HG03095 (cell line): Measurements from ENCODE around the gene KRTAP26-1.

ENCODE experiments used
- ATAC-seq: cut with Tn5 transposase; IDR thresholded peaks from one replicate; pipeline ENCODE4 v1.9.1; 2021; ENCODE audit warnings: moderate library complexity; ENCODE audit not compliant: unreplicated experiment

KRTAP26-1 gene, protein sequence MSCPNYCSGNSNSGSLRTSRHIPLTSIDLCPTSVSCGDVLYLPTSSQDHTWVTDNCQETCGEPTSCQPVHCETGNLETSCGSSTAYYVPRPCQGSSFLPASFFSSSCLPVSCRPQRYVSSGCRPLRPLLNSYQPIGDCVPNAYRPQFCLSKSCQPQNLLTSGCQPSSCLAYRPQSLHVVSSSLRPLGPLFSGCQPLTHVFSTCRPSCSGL

DNA sequence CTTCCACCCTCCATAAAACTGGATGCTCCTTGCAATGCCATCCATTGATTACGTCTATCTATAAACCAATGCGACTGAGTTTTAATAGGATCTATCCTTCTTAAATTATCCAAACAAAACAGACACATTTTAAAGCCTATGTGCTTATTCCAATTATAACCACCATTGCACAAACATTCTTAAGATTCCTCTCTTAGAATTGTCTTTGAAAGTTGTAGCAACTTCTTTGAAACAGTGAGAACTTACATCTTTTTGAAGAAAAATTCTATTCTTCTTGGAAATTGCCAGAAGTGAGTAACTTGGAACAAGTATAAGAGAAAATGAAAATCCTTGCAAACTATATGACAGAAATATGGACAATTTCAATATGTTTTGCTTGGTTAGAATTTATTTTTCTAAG is at the start of gene KRTAP26-1:
KRTAP26-1 (minus strand) TSS at position 101 of the 400 bp plus-strand sequence. CDS start 280 bp downstream, outside the sequence.
- no peak for ATAC-seq

DNA sequence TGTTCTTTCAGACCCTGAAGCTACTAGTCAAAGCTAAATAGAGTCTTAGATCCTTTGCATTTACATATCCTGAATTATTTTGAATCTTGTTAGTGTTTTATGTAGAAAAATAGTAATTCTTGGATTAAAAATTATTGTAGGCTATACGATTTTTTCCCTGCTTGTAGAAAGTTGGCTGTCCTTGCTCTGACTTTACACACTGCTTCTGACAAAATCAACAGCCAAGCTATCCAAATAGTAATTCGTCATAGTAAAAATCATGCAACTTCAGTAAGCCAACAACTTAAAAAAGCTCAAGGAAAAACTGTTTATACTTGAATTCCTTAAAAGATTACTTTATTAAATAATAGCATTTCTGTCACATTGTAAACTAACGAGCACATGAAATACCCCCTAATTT is 35.8 kb upstream of the KRTAP26-1 start:
- ATAC-seq = no peak

DNA sequence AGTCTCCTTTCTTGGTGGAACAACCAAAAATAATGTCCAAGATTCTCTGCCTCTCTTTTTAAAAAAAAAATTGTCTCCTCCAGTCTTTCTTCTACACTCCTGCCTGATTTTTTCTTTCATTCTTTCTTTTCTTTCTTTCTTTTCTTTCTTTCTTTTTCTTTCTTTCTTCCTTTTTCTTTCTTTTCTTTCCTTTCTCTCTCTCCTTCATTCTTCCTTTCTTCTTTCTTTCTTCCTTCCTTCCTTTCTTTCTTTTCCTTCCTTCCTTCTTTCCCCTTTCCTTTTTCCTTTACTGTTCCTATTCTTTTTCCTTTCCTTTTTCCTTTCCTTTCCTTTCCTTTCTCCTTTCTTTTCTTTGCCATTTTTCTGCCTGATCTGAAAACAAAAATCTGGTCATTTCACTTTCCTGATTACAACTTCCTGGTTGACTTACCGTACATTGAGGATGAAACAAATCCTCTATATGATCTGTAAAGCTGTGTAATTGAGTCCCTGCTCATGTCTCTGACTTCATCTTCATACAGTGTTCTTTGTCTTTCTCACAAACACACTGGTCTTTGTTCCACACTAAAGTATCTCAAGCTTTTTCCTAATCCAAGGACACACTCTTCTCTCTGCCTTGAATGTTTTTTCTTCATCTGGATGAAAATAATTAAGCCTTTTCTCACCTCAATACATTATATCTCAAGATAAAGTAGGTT is 34.3 kb upstream of the KRTAP26-1 start:
- ATAC-seq = no peak

DNA sequence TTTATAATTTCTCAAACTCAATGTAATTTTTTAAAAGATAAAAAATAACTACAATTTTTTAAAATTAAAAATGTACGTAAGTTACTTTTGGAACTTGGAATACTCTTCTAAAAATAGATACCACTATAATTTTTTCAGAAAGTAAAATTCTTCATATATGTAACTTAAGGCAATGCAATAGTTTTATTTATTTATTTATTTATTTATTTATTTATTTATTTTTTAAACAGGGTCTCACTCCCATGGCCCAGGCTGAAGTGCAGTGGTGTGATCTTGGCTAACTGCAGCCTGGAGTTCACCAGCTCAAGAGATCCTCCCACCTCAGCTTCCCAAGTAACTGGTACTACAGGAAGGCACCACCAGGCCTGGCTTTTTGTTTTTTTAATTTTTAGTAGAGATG is 31.4 kb upstream of the KRTAP26-1 start:
- ATAC-seq = no peak

DNA sequence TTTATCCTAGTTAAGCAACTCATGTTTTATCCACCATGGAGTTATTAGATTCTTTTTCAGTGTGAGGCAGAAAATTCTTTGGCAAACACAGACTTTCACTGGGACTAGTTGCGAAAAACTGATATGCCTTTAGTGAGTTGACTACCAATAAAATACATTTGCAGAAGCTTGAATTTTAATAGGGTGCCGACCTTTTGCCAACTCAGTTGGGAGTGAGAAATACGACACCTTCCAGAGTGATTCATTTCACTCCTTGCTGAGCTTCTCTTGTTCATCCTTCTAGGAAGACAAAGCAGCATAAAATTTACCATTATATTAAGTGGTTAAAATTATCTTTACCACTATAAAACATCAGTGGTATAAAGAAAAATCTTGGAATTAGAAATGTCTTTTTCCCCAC is 29.5 kb upstream of the KRTAP26-1 start:
- no peak for ATAC-seq

DNA sequence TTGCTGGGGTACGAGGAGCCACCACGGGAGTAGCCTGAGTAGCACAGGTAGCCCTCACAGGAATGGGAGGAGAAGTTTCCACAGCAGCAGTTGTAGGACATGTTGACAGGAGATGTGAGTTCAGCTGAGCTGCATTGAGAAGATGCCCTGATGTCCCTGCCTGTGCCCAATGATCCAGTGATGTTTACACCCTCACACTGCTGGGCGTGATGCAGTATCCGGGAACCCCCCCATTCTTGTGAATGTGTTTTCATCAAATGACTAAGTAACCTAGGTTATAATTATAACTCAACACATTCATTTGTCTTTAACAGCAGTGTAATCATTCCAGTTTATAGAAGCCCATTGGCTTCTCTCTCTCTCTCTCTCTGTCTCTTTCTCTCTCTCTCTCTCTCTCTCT is 28.4 kb upstream of the KRTAP26-1 start, which contains the start of gene KRTAP23-1:
KRTAP23-1 (minus strand) TSS at position 101 of the 400 bp plus-strand sequence; CDS start at position 101, 0 bp downstream.
- ATAC-seq = no peak

DNA sequence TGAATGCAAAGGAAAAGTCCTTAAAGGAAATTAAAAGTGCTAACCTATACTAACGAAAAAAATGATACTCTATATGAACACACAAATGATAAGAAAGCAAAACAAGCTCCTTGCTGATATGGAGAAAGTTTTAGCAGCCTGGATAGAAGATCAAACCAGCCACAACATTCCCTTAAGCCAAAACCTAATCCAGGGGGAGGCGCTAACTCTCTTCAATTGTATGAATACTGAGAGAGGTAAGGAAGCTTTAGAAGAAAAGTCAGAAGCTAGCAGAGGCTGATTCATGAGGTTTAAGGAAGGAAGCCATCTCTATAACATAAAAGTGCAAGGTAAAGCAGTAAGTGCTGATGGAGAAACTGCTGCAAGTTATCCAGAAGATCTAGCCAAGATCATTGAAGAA is 24.9 kb upstream of the KRTAP26-1 start:
- no peak for ATAC-seq

DNA sequence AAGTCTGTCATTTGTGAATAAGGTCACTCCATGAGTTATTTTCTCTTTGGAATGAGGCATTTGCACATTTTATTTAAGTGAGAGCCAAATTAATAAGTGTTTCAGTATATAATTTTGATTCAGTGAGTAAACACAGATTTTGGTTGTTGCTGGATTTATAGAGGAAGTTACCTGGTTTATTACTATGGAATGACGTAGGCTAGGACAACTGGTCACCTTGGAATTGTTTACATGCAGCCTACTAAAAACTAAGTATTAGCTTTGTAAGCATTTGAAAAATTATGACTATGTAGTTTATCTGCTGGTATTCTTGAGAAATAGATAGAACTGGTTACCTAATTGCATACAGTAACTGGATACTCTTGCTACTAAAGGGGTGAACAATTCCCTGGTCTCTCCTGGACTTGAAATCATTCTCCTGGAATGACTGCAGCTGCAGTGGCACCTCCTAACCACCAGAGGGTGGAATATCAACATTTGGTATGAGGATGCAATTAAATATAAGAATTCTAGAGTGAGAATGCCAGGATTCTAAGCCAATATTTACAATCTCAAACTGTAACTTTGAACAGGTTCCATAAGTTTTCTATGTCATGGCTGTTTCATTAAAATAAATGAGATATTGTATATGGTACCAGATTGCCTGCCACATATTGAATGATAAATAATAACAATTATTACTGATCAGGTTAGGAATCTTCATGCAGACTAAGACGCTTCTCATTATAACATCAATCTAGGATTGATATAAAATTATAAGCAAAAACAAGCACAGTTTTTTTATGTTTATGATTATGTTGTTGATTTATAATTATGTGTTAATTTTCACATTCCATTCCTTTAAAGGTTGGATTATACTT is 20.8 kb upstream of the KRTAP26-1 start:
- no peak for ATAC-seq

DNA sequence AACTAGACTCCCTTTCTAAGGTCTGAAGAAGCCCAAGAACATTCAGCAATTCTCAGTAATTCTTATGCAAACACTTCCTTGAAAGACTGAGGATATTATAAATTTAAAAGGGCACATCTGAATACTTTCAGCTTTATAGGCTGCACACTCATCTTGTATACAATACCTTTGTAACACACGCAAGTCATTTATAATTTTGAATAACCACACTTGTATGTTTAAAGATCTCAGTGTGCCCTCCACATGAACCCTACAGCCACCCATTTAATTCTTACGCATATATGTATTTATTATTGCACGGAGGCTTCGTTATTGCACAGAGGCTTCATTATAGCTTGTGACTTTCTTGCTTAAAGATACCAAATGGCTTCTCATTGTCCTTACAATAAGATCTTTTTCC is 18.6 kb upstream of the KRTAP26-1 start:
- no peak for ATAC-seq

DNA sequence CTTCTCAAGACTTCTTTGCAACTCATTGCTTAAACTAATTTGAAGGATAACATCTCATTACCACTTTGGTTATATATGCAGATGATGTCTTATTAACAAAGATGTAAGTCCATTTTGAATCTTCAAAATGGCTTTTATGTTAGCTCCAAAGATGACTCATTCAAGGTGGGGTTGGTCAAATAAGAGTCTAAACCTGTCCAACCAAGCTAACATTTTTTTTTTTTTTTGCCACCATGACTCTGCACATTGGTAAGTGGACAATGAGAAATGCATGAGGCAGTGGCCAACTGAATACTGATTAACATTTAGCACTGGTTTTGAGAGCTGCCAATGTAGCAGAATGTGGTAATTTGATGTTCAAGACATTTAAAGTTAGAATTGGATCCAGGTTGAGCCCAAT is 17.7 kb upstream of the KRTAP26-1 start:
- ATAC-seq = no peak

DNA sequence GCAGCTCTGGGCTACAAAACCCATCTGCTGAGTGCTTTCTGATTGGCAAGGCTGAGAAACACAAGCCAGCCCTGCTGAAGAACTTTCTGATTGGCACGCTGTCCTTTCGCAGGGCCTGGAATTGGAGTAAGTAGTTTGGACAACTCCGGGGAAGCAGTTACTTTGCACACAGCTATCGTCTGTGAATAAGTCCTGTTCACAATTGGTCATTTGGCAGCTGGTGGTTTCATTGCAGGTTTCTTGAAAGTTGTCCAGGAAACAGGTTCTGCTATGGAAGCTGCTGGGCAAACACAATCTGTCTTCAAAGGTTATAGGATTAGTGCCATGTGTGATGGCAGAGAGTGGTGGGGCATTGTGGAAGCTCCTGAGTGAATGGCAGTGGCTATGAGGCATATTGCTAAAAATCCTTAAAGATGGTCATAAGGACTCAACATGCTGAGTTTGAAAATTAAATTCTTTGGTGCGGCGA is 17.2 kb upstream of the KRTAP26-1 start, which contains the start of gene KRTAP27-1:
KRTAP27-1 (minus strand) TSS at position 419 of the 469 bp plus-strand sequence; CDS start at position 393, 26 bp downstream.
- ATAC-seq = no peak

DNA sequence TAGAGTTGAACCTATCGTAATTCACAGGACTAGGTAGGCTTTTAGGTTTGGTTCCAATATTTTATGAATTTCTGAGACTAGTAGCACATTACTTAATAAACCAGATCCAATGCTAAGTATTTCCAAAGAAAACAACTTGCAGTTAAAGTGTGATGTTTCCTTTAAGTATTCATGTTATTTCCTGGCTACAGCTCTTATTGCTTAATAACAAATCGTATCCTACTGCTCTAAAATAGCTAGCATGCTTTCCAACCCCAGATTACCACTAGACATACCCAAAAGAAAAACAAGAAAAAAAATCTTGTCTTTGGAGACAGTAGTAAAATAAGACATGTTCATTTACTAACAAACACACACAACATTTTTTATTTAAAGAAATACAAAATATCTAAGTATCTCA is 16.5 kb upstream of the KRTAP26-1 start:
- no peak for ATAC-seq

DNA sequence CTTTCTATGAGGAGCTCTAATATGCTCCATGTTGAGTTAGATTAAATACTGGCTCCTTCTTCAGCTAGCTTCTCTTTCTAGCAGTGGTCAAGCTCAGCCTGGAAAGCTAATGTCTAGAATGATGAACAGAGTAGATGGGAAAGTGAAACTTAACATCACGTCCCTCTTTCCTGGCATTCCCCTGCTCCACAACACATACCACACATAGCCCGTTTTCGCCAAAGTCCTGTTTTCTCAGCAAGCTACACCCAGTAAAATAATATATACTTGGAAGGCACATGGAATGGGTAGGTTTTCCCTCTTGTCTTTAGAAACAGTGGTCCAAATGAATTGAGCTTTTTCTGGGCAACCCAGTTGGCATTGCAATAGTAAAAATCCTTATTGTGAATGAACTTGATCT is 13.6 kb upstream of the KRTAP26-1 start:
- ATAC-seq = no peak

DNA sequence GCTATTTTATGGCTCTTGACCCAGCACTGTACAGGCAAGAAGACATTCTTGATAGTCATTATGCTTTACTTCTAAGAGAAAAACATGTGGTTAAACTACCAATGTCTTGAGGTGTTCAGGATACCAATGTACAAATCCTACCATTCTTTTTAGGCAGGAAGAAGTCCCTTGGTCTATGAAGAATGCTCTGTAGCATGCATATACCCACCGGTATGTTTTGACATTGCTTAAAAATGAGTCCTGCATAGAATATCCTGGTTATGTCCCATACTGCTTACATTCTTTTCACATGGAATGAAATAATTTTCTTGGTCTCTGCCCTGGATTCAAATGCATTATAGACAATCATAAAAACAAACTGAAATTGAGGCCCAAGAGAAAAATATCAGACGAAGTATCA is 12.6 kb upstream of the KRTAP26-1 start:
- no peak for ATAC-seq

DNA sequence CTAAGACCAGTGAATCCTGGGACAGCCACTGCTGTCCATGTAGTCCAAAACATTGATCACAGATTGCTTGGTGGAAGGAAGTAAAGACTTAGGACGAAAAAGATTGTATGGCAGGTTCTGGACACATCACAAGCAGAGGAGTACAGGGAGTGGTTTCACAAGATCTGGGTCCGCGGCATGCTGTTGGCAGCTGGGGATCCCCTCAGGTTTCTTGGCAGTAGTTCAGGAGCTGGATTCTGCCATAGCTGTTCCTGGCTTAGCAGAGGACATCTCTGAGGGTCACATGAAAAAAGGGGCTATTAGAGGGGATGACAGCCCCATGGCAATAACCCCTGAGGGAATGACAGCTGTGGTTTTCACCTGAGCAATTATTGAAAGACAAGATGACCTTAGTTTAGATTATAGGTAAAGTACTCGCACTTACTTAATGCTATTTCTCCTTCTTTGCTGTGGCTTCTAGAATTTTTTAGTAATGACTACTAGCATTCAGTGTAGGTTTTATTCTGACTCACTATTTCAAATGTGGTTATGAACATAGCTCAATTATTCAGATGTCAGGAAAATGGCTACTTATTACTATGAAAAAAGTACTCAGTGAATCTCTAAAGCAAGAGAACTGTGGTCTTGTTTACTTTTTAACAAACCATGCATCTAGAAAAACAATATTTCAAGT is 9.2 kb upstream of the KRTAP26-1 start:
- ATAC-seq = no peak

DNA sequence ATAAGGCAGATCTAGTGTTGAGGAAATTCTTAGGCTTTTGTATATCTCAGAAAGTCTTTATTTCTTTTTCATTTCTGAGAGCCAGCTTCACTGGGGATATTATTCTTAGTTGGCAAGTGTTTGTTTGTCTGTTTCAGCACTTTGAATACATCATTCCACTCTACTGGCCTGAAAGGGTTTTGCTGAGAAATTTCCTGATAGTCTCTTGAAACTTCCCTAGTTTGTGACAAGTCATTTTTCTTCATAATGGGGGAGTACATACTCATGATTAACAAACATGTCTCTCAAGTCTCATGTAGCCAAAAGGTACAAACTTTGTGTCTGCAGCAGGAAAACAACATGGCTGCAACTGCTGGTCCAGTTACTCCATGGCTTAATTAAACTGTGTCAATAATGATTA is 6.3 kb upstream of the KRTAP26-1 start:
- no peak for ATAC-seq

DNA sequence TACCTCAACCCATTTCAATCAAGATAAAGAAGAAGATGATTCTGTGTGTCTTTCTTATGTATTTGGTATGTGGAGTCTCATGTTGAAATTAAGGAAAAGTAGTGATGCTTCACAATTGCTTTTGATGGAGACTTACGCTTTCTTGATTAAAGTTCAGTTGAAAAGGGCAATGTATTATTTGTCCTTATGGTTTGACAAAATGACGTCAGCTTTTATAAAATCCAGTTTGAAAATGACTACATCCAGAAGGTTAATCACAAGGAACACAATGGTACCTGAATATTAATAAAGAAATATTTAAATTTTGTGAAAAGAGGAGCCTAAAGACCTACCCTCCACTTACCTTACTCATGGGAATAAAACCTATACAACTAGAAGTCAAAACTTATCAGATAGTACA is 4.4 kb downstream of the KRTAP26-1 start:
- no peak for ATAC-seq

DNA sequence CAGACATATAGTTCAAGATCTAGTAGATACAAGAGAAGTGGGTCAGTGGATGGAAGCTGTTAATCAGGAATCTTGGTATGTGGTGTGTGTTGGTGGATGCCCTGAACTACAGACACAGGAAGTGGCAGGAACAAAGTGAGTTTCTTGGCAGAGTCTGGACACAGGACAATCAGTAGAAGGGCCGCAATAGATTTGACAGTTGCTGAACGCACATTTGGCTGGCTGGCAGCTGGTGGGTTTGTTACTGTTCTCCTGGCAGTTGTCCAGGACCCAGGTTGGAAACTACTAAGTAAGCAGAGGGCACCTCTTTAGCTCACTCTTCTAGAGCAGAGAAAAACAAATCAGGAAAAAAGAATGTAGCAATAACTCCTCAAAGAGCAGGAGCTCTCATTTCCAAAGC is 13.2 kb downstream of the KRTAP26-1 start:
- ATAC-seq = no peak

DNA sequence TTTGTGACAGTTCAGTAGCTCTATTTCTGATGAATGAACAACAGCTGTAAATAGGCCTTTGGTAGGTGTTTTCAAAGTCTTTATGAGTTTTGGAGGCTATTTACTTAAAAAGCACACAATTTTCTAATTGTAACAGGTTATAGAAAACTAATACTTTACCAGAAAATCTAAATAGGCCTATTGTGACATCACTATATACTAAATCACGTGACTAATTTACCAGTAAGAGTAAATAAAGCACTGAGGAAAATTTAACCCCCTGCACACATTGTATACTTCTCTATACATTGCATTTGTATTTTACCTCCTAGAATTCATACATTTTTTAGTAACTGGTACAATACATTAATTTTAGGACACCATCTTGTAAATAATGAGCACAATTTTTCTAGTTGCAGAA is 15.0 kb downstream of the KRTAP26-1 start:
- no peak for ATAC-seq

DNA sequence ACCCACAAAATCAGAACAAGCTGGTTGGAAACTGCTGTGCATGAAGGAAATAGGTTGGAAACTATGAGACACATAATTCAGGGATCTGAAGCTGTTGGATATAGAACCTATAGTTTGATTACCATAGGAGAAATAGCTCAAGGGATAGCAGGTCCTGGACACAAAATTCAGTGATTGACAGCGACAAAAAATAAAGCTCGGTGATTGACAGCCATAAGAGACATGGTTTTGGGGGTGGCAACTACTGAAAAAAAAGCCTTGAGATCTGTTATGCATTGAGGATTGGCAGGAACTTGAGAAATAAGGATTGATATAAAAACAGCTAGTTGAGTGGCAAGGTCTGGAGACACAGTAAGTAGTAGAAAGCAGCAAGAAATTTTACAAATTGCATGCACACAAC is 30.9 kb downstream of the KRTAP26-1 start, which contains the start of gene KRTAP25-1:
KRTAP25-1 (minus strand) TSS at position 300 of the 400 bp plus-strand sequence; CDS start at position 276, 24 bp downstream.
- no peak for ATAC-seq

DNA sequence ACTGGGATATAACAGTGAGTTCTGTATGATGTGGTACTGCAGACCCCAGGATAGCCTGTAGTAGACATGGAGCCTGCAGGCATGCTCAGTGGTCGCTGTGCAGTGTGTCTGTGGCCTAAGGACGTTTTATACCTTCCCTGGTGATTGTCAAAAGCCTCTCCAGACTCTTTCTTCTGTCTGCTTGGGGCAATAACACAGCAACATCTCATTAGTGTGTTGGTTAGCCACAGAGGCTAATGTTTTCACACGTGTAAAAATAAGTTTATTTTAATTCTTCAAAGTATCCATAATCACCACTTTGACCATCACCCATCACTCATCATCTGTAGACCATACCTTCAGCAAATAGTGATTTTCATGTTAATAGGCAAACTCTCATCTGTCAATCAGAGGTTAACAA is 37.3 kb downstream of the KRTAP26-1 start, which contains the start of gene KRTAP24-1:
KRTAP24-1 (minus strand) TSS at position 101 of the 400 bp plus-strand sequence; CDS start at position 83, 18 bp downstream.
- no peak for ATAC-seq
